ENCODE data around the gene CDK18.

The CDK18 gene

GRCh38 chr1:205523891-205524793, 19.7 kb downstream of the CDK18 start:
- Histone ChIP-seq H3K36me3 (no peaks in the 10 kb centered on the region), H3K27ac (no peak overlapping the region), H3K27me3 (peaks cover 2% of the 10 kb centered on the region), H3K4me3 (ENCODE audit: low read depth in 1 of 2, low read length in 1 of 2) (no peak overlapping the region), H3K4me1 (ENCODE audit: control insufficient read depth in 1 of 2, insufficient read depth in 1 of 2, low read depth in 1 of 2, low read length in 1 of 2) (no peaks in the 10 kb centered on the region), H3K9me3 (no peaks in the 10 kb centered on the region)
- TF ChIP-seq CTCF (IDR thresholded peaks at IDR 0.05): no peak

- no peaks in the 10 kb centered on the region for H3K4me1 ChIP-seq (ENCODE audit: control insufficient read depth in 1 of 2, insufficient read depth in 1 of 2, low read depth in 1 of 2, low read length in 1 of 2)
- no peaks in the 10 kb centered on the region for H3K9me3 ChIP-seq
- no peaks in the 10 kb centered on the region for H3K36me3 ChIP-seq
- H3K27ac ChIP-seq: no peak overlapping the region
- H3K27me3 ChIP-seq: peaks cover 8% of the 10 kb centered on the region
- H3K4me3 ChIP-seq (ENCODE audit: low read depth in 1 of 2, low read length in 1 of 2): no peak overlapping the region
- no peak for TF ChIP-seq CTCF (IDR thresholded peaks at IDR 0.05)
Observed at GRCh38 chr1:205524794-205525101, 20.3 kb downstream of the CDK18 start.

- no peaks in the 10 kb centered on the region for H3K36me3 ChIP-seq
- no peak for TF ChIP-seq CTCF (IDR thresholded peaks at IDR 0.05)
- H3K4me3 ChIP-seq (ENCODE audit: low read depth in 1 of 2, low read length in 1 of 2): no peak overlapping the region
- H3K4me1 ChIP-seq (ENCODE audit: control insufficient read depth in 1 of 2, insufficient read depth in 1 of 2, low read depth in 1 of 2, low read length in 1 of 2): no peaks in the 10 kb centered on the region
- H3K27ac ChIP-seq: no peak overlapping the region
- H3K27me3 ChIP-seq: peaks cover 10% of the 10 kb centered on the region
- H3K9me3 ChIP-seq: no peaks in the 10 kb centered on the region
Observed at GRCh38 chr1:205525495-205526285, 21.2 kb downstream of the CDK18 start.

- H3K4me1 ChIP-seq (ENCODE audit: control insufficient read depth in 1 of 2, insufficient read depth in 1 of 2, low read depth in 1 of 2, low read length in 1 of 2): no peaks in the 10 kb centered on the region
- peaks cover 10% of the 10 kb centered on the region for H3K27me3 ChIP-seq
- H3K27ac ChIP-seq: no peak overlapping the region
- no peak overlapping the region for H3K4me3 ChIP-seq (ENCODE audit: low read depth in 1 of 2, low read length in 1 of 2)
- no peak for TF ChIP-seq CTCF (IDR thresholded peaks at IDR 0.05)
- no peaks in the 10 kb centered on the region for H3K9me3 ChIP-seq
- H3K36me3 ChIP-seq: no peaks in the 10 kb centered on the region
Observed at GRCh38 chr1:205526431-205526830, 22.0 kb downstream of the CDK18 start.

GRCh38 chr1:205527931-205528330, 23.5 kb downstream of the CDK18 start:
- H3K4me1 ChIP-seq (ENCODE audit: control insufficient read depth in 1 of 2, insufficient read depth in 1 of 2, low read depth in 1 of 2, low read length in 1 of 2): no peaks in the 10 kb centered on the region

More at GRCh38 chr1:205527931-205528330, 23.5 kb downstream of the CDK18 start:
- peaks cover 10% of the 10 kb centered on the region for H3K27me3 ChIP-seq
- H3K4me3 ChIP-seq (ENCODE audit: low read depth in 1 of 2, low read length in 1 of 2): no peak overlapping the region
- H3K9me3 ChIP-seq: no peaks in the 10 kb centered on the region
- no peak for TF ChIP-seq CTCF (IDR thresholded peaks at IDR 0.05)
- H3K27ac ChIP-seq: no peak overlapping the region
- H3K36me3 ChIP-seq: no peaks in the 10 kb centered on the region

Data from neutrophil (primary cell).